ENCODE results near the gene E2F4.

- TF ChIP-seq CTCF (conservative IDR thresholded peaks at IDR 0.05; ENCODE audit: low read length) (no peak), EZH2phosphoT487 (IDR thresholded peaks at IDR 0.05; ENCODE audit: borderline replicate concordance) (no peak)
Measured at GRCh38 chr16:67163164-67163998, 28.6 kb upstream of the E2F4 start.
